Measurements from ENCODE around the gene TMEM81.

DNA sequence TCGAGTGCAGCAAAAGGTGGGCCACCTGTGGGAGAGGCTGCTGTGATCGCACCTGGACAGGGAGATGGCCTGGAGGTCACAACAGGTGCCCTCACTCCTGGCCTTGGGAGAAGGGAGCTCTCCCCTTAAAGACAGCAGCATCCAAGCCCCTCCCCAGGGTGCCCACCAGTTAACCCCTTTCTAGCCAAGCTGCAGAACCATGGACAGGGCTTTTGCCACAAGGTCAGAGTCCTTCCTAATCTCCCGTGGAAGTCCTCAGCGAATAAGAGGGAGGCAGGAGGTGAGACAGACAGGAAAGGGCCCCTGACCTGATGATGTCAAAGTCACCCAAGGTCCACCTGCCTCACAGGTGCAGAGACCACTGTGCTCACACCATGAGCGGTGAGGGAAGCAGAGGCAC, 39.5 kb downstream of the TMEM81 start:
- TF ChIP-seq, protein P1, sequence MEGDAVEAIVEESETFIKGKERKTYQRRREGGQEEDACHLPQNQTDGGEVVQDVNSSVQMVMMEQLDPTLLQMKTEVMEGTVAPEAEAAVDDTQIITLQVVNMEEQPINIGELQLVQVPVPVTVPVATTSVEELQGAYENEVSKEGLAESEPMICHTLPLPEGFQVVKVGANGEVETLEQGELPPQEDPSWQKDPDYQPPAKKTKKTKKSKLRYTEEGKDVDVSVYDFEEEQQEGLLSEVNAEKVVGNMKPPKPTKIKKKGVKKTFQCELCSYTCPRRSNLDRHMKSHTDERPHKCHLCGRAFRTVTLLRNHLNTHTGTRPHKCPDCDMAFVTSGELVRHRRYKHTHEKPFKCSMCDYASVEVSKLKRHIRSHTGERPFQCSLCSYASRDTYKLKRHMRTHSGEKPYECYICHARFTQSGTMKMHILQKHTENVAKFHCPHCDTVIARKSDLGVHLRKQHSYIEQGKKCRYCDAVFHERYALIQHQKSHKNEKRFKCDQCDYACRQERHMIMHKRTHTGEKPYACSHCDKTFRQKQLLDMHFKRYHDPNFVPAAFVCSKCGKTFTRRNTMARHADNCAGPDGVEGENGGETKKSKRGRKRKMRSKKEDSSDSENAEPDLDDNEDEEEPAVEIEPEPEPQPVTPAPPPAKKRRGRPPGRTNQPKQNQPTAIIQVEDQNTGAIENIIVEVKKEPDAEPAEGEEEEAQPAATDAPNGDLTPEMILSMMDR (conservative IDR thresholded peaks at IDR 0.05), result no peak
- TF ChIP-seq EZH2 (IDR thresholded peaks at IDR 0.05; ENCODE audit: low read depth), result no peak; the same call in 1 of the 2 replicates

Measured in PC-9 (cell line).